AG09319 (cell line): Measurements from ENCODE around the gene RIBC2.

ENCODE experiments used
- DNase-seq: peaks from one replicate; pipeline ENCODE4 v3.0.0-alpha.2; 2010; ENCODE audit warnings: low read depth; ENCODE audit errors: extremely low read depth
- CTCF ChIP-seq: IDR thresholded peaks from 2 replicates; pipeline ENCODE4 v1.5.1; 2011; ENCODE audit warnings: low read depth, mild to moderate bottlenecking, inconsistent platforms, low read length, moderate library complexity

RIBC2 gene

GRCh38 chr22:45420011-45420410 is 6.5 kb downstream of the RIBC2 start:
- no peak for TF ChIP-seq CTCF
- DNase-seq = no peak

DNA sequence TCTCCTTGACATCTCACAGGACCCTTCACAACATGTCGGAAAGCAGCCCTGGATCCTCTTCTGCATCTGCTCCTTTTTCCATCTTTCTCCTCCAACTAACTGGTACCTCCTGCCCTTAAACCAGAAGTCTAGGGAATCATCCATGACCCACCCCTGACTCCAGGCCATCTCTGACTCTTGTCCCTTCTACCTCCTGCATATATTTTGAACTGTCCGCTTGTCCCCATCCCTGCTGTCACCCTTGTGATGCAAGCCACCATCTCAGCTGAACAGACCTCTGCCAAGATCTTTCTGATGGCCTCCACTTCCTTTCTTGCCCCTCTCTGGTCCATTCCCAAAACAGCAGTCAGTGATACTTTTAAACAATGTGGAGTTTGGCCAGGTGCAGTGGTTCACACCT is 7.0 kb downstream of the RIBC2 start:
- no peak for TF ChIP-seq CTCF
- no peak for DNase-seq

- DNase-seq = no peak
- TF ChIP-seq CTCF = no peak
Measured at GRCh38 chr22:45421349-45422055, 8.0 kb downstream of the RIBC2 start.

- DNase-seq = no peak
- no peak for TF ChIP-seq CTCF
Measured at GRCh38 chr22:45422237-45422983, 8.9 kb downstream of the RIBC2 start.

DNA sequence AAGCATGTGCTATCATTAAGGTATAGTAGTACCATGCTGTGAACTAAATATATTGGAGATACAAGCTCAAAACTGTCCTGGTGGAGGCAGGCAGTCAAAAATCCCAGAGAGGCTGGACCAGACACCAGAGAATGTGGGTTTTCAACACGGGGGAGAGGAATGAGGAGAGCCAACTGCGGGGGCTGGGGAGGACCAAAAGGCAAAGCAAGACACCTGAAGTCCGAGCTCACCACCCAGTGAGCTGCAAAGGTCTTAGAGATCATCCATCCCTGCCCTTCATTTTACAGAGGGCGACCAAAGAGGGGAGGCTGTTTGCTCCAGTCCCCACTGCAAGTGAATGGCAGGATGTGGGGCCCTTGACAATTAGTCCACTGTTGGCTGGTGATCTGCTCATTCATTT is 10.0 kb downstream of the RIBC2 start:
- no peak for TF ChIP-seq CTCF
- no peak for DNase-seq

- DNase-seq = no peak
- no peak for TF ChIP-seq CTCF
Measured at GRCh38 chr22:45424241-45424731, 10.8 kb downstream of the RIBC2 start.

GRCh38 chr22:45425101-45425500 is 11.6 kb downstream of the RIBC2 start:
- no peak for DNase-seq
- no peak for TF ChIP-seq CTCF
